Astrocyte (in vitro differentiated cells and primary cell): ENCODE results near the gene APPBP2.

Experiments
- CTCF ChIP-seq: IDR thresholded peaks from 2 replicates; pipeline ENCODE4 v1.5.1; 2011; ENCODE audit warnings: low read depth, mild to moderate bottlenecking, inconsistent platforms, low read length, moderate library complexity; ENCODE audit not compliant: insufficient read depth
- EZH2 ChIP-seq: IDR thresholded peaks from 2 replicates; pipeline ENCODE4 v1.6.1; 2012; ENCODE audit warnings: mild to moderate bottlenecking, low read length, inconsistent platforms; ENCODE audit not compliant: insufficient read depth

DNA sequence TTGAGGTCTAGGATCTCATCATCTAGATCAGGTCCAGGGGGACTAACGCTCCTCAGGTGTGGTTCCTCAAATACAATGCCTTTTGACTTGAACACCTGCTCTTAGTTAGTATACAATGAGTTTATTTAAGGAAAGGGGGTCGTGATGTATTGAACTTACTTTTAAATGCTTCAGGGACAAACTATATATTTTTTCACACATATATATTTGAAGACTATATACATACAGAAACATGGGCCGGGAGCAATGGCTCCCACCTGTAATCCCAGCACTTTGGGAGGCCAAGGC is 122.6 kb downstream of the APPBP2 start:
- TF ChIP-seq CTCF: no peak
- no peak for TF ChIP-seq EZH2
